Adrenal gland (tissue), 5 donors: ENCODE measurements around the gene TMEM213.

Source experiments
- POLR2A ChIP-seq, 2 donors: fragments of 450-650 bp; IDR thresholded peaks; one replicate each; pipeline ENCODE4 v1.6.1; 2017; ENCODE audit warnings: antibody characterized with exemption in 2 of 2, mild to moderate bottlenecking in 2 of 2, moderate library complexity in 1 of 2
- TF ChIP-seq, protein P1 (sequence below), 6 experiments: fragments of 450-650 bp in 4 of 6; fragments of 200-600 bp in 2 of 6; sonication (generic) in 1 of 6; IDR thresholded peaks; 1 replicate in 5 of 6; 2 replicates in 1 of 6; pipeline versions ENCODE4 v1.5.1 to v1.8.0; 2016 to 2021; ENCODE audit warnings: antibody characterized with exemption in 6 of 6, mild to moderate bottlenecking in 2 of 6, moderate library complexity in 1 of 6
- donor health status: DM: no; HTN: no; CAD: no.

DNA sequence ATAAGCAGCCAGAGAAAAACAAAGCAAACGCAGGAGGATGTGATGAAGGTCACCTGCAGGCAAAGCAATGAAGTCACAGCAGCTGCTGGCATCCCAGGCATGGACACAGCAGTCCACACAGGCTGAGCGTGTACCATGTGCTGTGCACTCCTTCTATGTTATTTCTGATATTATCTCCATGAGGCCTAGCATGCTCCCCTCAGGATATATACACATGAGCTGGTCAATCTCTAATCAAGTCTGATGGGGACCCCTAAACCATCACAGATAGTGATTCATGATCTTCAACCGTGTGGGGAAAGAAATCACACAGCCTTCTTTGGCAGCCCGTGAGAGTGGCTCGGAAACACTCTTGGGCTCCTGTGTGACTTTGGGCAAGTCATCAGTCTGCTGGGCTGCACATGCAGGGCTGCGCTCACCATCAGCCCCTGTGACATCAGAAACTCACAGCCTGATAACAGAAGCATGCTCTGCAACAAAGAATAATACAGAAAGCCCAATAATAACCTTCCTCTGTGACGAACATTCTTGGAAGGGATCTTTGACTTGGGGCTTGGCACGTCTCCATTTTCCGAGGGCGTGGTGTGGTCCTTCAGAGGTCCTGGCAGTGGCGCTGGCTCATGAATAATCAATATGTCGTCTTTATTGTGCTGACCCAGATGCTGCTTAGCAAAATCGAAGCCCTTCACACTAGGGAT, 83.2 kb downstream of the TMEM213 start:
- TF ChIP-seq, protein P1, sequence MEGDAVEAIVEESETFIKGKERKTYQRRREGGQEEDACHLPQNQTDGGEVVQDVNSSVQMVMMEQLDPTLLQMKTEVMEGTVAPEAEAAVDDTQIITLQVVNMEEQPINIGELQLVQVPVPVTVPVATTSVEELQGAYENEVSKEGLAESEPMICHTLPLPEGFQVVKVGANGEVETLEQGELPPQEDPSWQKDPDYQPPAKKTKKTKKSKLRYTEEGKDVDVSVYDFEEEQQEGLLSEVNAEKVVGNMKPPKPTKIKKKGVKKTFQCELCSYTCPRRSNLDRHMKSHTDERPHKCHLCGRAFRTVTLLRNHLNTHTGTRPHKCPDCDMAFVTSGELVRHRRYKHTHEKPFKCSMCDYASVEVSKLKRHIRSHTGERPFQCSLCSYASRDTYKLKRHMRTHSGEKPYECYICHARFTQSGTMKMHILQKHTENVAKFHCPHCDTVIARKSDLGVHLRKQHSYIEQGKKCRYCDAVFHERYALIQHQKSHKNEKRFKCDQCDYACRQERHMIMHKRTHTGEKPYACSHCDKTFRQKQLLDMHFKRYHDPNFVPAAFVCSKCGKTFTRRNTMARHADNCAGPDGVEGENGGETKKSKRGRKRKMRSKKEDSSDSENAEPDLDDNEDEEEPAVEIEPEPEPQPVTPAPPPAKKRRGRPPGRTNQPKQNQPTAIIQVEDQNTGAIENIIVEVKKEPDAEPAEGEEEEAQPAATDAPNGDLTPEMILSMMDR (IDR thresholded peaks at IDR 0.05) = no peak
- TF ChIP-seq POLR2A (IDR thresholded peaks at IDR 0.05) = no peak
